HG02885 (cell line): Measurements from ENCODE around the gene MYO1B.

Experiments
- ATAC-seq: cut with Tn5 transposase; IDR thresholded peaks from one replicate; pipeline ENCODE4 v1.9.1; 2021; ENCODE audit warnings: mild to moderate bottlenecking; ENCODE audit not compliant: unreplicated experiment, poor library complexity

Gene MYO1B

DNA sequence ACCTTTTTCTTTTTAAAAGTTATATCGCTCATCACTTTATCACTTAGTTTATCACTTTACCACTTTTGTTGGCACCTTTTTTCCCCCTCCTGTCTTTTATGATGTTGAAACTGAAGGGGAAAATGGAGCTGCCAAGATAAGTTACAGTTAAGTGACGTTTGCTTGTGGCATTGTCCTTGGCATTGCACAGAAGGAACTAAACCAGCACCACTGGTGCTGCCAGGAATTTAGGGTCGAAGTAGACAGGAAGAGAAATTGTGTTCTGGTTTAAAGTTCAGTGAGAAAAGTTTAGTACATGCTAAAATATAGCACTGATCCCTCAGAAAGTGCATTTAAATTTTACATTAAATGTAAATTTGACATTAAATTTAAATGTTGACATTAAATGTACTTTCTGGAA, 49.9 kb downstream of the MYO1B start:
- no peak for ATAC-seq

DNA sequence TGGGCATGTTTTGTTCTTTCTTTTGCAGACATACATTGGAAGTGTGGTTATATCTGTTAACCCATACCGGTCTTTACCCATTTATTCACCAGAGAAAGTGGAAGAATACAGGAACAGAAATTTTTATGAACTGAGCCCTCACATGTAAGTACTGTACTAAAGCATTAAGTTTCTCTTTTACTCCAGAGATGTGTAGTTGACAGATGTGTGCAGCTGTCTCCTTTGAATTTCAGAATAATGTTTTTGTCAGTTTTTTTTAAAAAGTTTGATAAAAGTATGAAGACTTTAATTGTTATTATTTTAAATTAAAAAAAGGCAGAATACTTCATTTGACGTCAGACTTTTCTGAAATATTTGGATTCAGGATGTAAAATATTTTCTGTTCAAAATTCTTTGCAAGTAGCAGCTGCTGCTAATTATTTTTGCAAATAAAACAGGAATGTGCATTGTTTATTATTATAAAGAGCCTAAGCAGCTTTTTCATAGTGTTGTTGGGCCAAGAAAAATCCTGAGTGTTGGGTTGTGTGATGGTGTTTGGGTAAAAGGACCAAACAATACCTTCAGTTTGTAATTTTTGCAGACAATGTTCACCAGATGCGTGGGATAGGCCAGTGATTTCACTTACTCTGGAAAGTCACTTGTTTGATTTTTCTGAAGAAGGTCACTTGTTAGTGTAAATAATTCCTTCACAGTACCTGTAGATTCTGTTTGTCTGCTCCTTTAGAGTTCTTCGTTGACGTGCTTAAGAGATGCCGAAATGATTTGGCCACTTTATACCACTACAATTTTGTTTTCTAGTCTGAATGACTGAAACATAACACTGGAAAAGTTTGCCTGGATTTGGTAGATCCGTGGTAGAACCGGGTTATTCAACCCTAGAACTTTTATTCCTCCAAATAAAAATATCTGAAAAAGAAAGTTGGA, 51.1 kb downstream of the MYO1B start:
- no peak for ATAC-seq

DNA sequence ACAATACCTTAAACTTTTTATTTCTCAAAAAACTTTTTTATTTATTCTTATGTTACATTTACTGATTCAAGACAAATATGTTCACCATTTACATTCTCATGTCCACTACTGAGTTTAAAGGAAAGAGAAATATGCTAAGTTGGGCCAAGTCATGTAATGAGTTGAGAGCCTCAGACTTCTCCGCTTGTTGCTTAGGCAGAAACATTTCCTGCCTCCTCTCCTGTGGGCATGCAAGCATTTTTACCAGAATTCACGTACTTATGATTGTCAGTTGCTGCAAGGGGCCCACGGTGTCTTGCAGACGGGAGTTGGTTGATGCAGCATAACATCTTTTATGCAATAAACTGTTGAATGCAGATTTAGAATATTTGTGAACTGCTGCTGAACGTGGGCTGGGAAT, 51.8 kb downstream of the MYO1B start:
- ATAC-seq, result no peak

DNA sequence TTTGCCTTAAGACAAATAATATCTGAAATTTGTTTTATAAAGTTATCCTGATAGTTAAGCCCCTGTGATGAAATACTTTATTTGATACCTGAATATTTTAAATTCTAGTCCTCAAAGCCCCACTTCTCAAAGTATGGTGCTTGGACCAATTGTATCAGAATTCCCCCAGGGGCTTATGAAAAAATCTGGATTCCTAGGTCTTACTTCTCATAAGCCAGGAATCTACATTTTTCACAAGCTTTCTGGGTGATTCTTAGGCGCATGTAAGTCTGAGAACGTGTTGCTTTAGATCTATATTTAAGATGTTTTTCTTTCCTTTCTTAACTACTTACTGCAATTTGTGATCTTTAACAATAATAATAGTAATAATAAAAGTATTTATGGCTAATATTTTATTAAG, 53.1 kb downstream of the MYO1B start:
- ATAC-seq, result no peak

DNA sequence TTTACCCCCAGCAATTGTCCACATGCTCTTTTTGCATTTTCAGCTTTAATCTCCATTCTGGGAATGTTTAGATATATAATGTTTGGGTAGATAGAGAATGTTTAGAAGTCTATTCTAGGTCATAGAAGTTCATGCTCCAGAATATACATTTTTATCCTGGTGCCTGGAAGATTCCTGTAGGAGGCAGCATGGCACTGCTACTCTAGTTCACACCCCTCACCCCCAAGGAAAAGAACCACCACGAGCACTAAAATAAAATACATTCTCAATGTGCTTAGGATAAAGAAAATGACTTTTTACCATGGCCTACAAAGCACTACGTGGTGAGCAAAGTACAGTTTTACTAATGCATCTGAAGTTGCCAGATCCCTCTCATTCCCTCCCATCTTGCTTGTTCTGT, 53.8 kb downstream of the MYO1B start:
- ATAC-seq, result no peak

DNA sequence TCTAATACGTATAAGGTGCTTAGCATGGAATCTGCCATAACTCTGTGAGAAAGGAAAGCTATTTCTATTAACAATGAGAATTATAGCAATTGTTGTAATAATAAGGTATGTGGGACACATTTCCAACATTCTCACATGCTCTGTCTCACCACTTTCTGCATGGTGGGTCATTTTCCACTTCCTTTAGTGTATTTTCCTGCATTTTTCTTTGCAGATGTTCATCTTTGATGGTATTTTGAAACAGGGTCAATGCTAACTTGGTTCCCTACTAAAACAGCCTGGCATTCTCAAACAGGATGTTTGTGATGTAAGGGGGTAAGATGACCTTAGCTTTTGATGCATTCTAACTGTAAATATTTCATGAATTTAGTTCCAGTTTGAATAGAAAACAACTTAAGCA, 54.7 kb downstream of the MYO1B start:
- ATAC-seq, result no peak

DNA sequence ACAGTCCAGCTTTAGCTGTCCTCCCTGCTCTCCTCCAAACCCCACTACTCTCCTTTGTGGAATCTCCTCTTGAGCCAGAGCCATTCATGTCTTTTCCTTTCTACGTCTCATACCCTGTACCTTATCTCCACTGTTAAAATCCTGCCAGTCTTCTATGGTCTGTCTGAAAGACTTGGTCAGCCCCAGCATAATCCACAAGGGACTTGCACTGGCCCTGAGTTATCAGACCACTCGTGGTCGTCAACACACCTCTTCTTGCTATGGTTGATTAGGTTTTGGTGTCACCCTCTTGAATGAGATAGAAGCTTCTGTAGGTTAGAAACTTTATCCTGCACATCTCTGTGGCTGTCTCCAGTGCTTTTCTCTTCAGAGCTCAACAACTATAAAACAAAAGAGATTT, 56.8 kb downstream of the MYO1B start:
- ATAC-seq, result no peak

DNA sequence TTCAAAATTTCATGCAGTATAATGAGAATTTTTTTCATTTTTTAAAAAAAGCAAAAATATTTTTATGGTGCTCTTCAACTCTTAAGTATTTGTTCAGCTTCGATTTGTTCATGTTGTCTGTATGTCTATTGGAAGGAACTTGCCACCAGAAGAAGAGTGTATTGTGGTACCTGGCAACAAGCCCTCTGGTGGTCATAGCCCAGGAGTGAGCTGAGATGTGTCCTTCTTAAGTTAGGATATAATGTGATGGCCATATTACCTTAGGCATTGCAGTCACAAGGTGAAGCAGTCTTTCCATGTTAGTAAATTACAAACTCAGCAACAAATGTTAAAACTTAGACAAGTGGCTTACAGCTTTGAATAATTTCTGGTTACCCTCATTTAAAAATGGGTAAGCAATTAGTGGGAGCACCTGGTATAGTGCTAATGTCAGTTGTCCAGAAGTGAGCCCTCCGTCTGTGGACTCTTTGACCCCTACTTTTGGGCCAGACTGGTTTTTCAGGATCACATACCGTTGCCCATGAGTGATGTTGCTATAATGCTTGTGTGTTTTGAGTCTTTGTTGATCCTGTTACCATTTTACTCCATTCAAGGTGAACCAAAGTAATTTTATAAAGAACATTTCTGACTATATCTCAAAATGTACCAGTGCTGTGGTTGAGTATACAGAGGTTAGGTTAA, 57.4 kb downstream of the MYO1B start:
- ATAC-seq, result peak; percentile 82

DNA sequence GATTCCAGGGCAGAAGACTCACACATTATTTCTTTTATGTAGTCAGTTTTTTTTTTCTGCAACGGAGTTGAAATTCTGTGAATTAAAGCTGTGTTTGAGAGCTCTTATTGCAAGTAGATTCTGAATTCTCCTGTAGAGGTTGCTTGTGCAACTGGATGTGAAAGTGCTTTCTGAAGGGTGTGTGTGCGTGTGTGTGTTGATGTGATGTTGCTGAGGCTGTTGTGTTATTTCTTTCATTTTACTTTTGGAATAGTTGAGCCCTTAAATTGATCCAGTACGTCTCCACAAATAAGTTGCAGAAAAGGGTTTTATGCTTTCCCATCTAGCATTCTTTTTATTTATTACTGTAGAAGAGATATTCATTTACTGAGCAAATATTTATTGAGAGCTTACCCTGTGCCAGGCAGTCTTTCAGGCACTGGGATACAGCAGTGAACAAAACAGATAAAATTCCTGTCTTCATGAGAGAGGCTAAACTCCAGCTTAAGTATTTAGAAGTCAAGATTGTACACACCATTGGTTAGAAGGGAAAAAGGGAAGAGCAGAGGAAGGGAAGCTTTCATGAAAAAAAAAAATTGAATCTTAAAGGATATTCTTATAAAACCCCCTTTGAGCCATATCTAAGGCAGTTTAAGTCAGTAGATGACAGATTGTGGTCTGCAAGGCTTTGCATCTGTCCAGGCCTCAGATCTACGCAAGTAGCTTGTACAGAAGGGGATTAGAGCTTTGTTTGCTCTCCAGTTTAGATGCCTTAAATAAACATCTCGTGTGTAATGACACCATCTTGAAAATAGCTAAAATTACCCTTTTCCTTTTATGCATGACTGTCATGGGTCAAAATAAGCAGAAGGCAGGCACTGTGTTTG, 58.2 kb downstream of the MYO1B start:
- no peak for ATAC-seq

DNA sequence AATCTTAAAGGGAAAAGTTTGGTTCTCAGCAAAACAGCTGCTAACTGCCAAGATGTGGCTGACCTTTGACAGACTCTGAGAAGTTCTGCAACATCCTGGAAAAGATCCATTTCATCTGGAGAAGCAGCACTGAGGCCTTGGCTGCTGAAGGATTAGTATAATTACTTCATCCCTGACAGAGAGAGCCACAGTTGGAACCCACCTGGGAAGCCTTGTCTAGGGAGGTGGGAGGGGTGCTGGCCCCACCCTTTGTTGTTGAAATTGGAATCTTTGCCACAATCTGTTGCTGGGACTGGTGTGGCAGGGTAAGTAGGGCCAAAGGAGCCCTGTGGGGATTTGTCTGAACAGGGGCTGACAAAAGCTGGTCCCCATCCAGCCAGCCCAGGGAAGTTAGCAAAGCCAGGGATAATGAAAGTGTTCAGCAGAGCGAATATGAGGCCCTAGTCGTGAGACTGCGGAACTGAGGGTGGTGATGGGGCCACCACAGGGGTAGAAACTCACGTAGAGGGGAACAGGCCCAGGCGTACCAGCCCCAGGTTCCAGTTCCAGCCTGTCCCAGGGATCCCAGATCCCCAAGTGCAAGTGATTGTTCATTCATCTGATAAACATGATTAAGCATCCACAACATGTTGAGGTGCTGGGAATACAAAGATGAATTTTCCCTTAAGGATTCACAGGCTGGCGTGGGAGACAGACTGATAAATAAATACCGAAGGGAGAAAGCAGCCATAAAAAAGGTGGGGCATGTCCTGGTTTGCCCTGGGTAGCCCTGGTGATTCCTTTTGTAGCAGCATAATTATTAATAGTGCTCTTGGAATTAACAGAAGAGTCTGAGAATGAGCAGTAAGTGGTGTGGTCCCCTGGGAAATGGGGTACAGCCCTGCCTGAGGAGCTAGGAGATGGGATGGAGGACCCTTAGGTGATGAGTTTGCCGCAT, 60.0 kb downstream of the MYO1B start:
- ATAC-seq, result no peak

DNA sequence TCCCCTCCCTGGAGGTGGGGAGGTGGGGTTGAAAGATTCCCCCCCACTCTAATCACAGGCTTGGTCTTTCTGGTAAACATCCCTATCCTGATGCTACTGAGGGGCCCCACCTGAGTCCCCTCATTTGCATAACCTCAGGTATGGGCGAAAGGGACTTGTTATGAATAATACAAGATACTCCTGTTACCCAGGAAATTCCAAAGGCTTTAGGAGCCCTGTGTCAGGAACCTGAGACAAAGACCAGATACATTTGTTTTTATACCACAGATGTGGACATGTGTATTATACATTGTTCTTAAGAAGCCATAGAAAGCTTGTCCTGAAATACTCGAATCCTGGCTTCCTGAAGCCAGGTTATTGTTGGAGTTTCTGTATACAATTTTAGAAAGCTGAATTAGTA, 62.8 kb downstream of the MYO1B start:
- no peak for ATAC-seq

DNA sequence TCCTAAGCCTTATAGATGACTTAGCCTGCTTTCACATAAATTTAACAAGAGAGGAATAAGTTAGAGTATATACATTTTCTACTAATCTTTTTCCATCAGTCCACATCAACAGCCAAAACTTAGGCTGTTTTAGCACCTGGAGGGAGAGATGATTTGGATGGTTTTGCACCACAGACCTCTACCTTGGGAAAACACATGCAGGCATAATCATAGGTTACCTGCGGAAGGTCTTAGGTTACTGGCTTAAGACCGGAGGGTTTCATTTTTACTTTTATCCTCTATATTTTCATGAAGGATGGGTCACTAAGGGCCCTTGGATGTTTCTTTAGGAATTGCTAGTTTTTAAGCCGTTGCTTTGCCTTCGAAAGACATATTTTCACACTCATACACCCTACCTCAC, 66.0 kb downstream of the MYO1B start:
- no peak for ATAC-seq

DNA sequence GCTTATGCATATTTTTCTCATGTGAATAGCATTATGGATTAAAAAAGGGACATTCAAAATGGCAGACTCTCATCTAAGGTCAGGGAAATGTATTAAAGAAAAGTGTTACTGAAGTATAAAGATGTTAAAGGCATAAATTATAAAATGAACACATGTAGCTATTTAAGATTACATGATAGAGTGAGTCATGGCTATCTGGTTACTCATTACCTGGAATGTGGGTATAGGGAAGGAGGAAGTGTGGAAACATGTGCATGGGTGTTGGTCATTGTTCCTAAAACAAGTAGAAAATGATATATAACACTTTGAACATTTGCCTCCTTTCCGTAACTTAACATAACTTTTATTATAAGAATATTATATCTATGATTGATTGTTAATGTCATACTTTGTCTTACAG, 66.4 kb downstream of the MYO1B start:
- ATAC-seq, result no peak

DNA sequence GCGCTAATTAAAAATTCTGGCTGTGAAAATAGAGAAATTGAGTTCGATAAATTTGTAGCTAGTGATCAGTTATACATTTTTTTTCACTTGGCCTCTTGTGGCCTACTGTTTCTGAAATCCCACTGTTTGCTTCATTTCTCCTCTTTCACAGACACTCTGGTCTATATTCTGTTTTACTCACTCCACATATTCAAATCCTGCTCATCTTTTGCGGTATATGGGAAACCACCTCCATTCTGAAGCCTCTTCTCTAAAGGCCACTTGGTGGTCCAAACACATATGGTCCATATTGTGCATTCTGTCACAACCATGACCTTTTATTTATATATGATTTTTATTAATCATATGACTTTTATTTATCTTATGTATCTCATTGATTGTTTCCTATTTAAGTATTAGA, 67.0 kb downstream of the MYO1B start:
- ATAC-seq, result no peak

DNA sequence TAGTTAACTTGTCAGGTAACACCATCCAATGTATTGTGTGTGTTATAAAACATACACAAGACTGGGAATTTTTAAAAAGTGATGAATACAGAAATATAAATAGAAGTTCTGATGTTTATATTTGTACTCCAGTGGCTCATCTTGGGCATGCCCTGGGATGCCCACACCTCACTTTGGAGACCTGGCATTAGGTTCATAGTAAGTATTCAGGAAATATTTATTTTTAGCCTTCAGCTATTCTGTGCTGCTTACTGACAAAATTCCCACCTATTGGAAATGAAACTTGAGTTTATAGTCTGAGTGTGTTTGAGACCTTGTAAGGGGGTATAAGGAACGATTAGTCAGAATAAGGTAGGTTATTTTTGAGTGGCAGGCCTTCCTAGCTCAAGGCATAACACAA, 67.5 kb downstream of the MYO1B start:
- ATAC-seq, result no peak

DNA sequence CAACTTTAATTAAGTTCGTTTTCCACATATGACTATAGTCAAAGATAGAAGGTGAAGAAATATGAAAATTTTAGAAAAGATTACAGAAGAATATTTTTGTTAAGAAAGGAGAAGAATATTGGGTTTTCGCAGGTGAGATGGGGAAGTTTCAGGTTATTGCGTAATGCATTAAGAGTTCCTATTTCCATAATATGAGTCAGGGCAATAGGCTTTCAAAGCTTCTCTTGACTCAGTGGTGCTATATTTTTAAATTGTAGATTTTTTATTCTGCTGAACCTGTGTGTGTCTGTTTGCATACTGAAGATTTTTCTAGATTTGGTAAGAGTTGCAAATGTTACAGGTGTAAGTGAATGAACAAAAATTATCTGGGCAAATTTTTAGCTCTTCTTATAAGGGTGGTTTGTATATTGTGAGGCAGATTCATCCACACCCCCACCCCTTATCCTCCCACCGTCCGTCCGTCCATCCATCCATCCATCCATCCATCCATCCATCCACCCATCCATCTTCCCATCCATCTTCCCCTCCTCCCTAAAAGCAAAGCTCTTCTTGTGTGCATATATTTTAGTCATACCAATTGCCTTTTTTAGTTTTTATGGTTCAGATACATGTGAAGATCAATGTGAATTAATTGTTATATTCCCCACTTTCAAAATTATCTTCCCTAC, 69.6 kb downstream of the MYO1B start:
- ATAC-seq, result no peak

DNA sequence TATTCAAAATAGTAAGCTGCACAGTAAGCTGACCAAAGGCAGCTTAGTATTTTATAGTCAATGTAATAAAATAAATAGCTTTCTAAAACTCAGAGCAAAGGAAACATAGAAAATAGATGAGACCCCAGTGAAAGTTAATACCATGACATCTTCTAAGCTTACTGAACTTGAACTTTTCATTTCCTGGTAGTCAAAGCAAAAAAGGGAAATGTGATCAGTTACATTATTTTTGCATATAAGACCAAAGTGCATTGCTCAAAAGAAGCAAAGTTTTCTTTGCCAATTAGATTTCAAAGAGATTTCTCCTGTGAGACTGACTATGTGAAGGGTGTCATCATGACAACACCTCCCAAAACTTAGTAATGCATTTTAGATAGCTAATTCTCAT, 70.2 kb downstream of the MYO1B start:
- ATAC-seq, result no peak

DNA sequence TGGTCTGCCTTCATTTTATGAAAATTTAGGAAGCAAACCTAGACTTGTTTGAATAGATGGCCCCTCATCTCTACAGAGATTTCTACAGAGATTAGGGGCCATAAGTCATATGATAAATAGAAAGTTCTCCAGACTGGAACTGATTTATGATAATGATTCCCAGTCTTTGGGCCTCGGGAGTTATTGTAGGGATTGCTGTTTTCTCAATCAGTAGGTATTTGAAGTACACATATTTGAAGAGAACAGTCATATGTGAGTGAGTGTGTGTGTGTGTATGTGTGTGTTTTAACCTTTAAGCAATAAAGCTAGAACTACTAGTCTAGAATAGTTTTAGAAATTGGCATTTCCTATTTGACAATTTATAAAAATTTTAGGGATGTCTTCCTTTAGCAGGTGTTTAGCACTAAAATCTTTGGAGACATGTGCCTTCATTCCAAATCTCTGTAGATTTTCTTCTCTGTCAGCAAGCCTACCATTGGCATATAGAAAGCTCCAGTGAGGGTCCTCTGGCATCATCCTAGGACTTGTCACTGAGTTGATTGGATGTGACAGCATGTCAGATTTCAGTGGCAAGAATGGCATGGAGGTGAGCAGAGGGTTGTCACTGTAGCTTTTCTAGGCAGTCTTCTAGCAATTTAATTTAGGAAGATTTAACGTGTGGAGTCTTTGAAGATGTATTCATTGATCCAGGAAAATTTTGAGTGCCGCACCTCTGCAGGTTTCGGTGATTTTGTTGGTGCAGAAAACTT, 71.2 kb downstream of the MYO1B start:
- no peak for ATAC-seq
